GM19328 (cell line): Measurements from ENCODE around the gene FITM1.

Source experiments
- ATAC-seq: cut with Tn5 transposase; IDR thresholded peaks from one replicate; pipeline ENCODE4 v1.9.1; 2021; ENCODE audit warnings: mild to moderate bottlenecking, moderate library complexity; ENCODE audit not compliant: unreplicated experiment

Gene FITM1

GRCh38 chr14:24181371-24182077 is 51.1 kb downstream of the FITM1 start:
- no peak for ATAC-seq
